HL-60 (cell line): Measurements from ENCODE around the gene CES2.
A peak's percentile ranks its signal among the peaks of the same experiment; 100 is the strongest.

ENCODE experiments used
- DNase-seq, 2 experiments: peaks; one replicate each; pipeline ENCODE4 v3.0.0-alpha.2; 2010 to 2020; ENCODE audit warnings: low read depth in 1 of 2, low spot score in 1 of 2
- H3K27ac ChIP-seq: fragments of 250-450 bp; sonication (Bioruptor Pico); replicated peaks from 2 replicates; pipeline ENCODE4 v1.5.1; 2020; ENCODE audit warnings: mild to moderate bottlenecking, moderate library complexity
- H3K27me3 ChIP-seq: fragments of 250-450 bp; sonication (Bioruptor Pico); 2 replicates; pipeline ENCODE4 v1.5.1; 2021; ENCODE audit warnings: mild to moderate bottlenecking, moderate library complexity; ENCODE audit not compliant: insufficient read depth, poor library complexity, severe bottlenecking
- H3K4me3 ChIP-seq: replicated peaks from 2 replicates; pipeline ENCODE4 v1.5.1; 2011; ENCODE audit warnings: mild to moderate bottlenecking, control low read depth, low read length; ENCODE audit not compliant: insufficient read depth
- GABPA ChIP-seq: IDR thresholded peaks from 2 replicates; pipeline ENCODE4 v1.6.1; 2012; ENCODE audit warnings: low read depth
- POLR2AphosphoS5 ChIP-seq: IDR thresholded peaks from 2 replicates; pipeline ENCODE4 v1.6.1; 2012; ENCODE audit warnings: low read depth
- SPI1 ChIP-seq: IDR thresholded peaks from 2 replicates; pipeline ENCODE4 v1.6.1; 2012; ENCODE audit warnings: low read depth, mild to moderate bottlenecking, borderline replicate concordance
- TF ChIP-seq, protein P1 (sequence below): IDR thresholded peaks from 2 replicates; pipeline ENCODE4 v1.6.1; 2012; ENCODE audit warnings: low read depth; ENCODE audit not compliant: insufficient replicate concordance
- TF ChIP-seq, protein P2 (sequence below): IDR thresholded peaks from one replicate; pipeline ENCODE4 v1.5.1; 2011; ENCODE audit warnings: low read length, control low read depth, inconsistent platforms; ENCODE audit not compliant: insufficient read depth

CES2 gene

DNA sequence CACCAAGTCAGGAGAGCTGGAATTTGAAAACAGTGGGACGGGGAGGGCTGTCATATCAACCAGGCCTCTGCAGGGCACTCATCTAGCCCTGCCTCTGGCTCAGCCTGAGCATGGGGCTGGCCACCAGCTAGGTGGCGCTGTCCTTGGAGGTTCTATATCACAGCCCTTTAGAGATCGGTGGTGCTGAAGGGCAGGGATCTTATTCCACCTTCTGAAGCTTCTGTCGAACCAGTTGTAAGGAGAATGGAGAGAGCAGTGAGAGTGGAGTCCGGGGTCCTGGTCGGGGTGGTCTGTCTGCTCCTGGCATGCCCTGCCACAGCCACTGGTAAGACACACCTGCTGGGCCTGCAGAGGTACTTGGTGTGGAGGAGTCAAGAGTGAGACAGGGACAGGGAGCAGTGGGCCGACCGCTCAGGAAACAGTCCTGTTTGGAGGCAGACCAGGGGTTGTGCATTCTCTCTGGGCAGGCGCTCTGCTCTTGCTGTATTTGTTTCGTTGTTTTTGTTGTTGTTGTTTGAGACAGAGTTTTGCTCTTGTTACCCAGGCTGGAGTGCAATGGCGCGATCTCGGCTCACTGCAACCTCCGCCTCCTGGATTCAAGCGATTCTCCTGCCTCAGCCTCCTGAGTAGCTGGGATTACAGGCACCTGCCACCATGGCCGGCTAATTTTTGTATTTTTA, 25.9 kb downstream of the CES2 start, which contains the start of gene CES3:
CES3 (plus strand) TSS at position 202 of the 680 bp plus-strand sequence; CDS start at position 244, 42 bp downstream.
- Histone ChIP-seq H3K27me3 (no peaks in the 10 kb centered on the region), H3K4me3 (no peak within 1 kb of the TSS), H3K27ac (peak within 1 kb of the TSS; percentile 13; the same call in 1 of the 2 replicates)
- TF ChIP-seq GABPA: no peak
- TF ChIP-seq POLR2AphosphoS5: no peak
- TF ChIP-seq, protein P1, sequence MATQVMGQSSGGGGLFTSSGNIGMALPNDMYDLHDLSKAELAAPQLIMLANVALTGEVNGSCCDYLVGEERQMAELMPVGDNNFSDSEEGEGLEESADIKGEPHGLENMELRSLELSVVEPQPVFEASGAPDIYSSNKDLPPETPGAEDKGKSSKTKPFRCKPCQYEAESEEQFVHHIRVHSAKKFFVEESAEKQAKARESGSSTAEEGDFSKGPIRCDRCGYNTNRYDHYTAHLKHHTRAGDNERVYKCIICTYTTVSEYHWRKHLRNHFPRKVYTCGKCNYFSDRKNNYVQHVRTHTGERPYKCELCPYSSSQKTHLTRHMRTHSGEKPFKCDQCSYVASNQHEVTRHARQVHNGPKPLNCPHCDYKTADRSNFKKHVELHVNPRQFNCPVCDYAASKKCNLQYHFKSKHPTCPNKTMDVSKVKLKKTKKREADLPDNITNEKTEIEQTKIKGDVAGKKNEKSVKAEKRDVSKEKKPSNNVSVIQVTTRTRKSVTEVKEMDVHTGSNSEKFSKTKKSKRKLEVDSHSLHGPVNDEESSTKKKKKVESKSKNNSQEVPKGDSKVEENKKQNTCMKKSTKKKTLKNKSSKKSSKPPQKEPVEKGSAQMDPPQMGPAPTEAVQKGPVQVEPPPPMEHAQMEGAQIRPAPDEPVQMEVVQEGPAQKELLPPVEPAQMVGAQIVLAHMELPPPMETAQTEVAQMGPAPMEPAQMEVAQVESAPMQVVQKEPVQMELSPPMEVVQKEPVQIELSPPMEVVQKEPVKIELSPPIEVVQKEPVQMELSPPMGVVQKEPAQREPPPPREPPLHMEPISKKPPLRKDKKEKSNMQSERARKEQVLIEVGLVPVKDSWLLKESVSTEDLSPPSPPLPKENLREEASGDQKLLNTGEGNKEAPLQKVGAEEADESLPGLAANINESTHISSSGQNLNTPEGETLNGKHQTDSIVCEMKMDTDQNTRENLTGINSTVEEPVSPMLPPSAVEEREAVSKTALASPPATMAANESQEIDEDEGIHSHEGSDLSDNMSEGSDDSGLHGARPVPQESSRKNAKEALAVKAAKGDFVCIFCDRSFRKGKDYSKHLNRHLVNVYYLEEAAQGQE: peak; percentile 40
- TF ChIP-seq SPI1: no peak
- TF ChIP-seq, protein P2, sequence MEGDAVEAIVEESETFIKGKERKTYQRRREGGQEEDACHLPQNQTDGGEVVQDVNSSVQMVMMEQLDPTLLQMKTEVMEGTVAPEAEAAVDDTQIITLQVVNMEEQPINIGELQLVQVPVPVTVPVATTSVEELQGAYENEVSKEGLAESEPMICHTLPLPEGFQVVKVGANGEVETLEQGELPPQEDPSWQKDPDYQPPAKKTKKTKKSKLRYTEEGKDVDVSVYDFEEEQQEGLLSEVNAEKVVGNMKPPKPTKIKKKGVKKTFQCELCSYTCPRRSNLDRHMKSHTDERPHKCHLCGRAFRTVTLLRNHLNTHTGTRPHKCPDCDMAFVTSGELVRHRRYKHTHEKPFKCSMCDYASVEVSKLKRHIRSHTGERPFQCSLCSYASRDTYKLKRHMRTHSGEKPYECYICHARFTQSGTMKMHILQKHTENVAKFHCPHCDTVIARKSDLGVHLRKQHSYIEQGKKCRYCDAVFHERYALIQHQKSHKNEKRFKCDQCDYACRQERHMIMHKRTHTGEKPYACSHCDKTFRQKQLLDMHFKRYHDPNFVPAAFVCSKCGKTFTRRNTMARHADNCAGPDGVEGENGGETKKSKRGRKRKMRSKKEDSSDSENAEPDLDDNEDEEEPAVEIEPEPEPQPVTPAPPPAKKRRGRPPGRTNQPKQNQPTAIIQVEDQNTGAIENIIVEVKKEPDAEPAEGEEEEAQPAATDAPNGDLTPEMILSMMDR: peak; percentile 93
- peak; percentile 44 to 81 for DNase-seq

DNA sequence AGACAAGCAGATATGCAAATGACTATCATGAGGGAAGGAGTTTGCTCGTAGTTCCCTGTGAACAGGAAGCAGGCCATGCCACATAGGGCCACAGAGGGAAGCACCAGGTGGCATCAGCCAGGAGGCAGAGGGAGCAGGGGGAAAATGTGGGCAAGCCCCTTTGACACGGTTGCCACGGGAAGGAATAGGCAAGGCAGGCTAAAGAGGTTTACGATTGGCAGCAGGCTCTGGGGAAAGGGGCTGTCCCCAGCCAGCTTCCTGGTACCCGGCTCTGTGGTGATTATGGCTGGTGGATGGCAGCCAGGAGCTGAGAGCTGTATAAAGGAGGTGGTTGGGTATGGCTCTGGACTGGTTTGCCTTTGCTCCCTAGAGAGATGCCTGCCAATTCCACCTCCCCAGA, 26.6 kb downstream of the CES2 start:
- H3K4me3 ChIP-seq: no peak overlapping the region
- TF ChIP-seq, protein P1: no peak
- TF ChIP-seq, protein P2: no peak
- TF ChIP-seq POLR2AphosphoS5: no peak
- no peak for TF ChIP-seq SPI1
- TF ChIP-seq GABPA: no peak
- no peak for DNase-seq
- H3K27ac ChIP-seq: peak overlapping the region; percentile 13; the same call in 1 of the 2 replicates
- no peaks in the 10 kb centered on the region for H3K27me3 ChIP-seq

DNA sequence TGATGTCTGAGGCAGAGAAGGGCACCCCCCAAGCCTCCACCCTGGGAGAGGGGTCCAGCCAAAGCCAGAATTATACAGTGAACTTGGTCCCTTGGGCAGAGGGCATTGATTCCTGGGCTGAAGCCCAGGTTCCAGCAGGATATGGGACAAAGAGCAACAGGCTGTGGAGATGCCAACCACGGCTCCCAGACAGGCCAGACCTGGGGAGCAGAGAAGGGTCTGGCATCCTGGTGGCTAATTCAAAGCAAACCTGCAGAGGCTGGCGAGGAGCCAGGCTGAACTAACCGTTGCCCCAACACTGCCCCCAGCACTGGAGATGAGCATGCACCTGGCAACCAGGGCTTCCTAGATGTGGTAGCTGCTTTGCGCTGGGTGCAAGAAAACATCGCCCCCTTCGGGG, 28.7 kb downstream of the CES2 start:
- H3K27ac ChIP-seq: no peak overlapping the region
- H3K27me3 ChIP-seq: no peaks in the 10 kb centered on the region
- no peak overlapping the region for H3K4me3 ChIP-seq
- TF ChIP-seq GABPA (no peak), SPI1 (no peak), POLR2AphosphoS5 (no peak)
- TF ChIP-seq, protein P2: no peak
- TF ChIP-seq, protein P1: no peak
- no peak for DNase-seq
